ENCODE measurements around the gene ZNF14.
"Not testable (repeated sequence)": the region's sequence is repeated elsewhere in the genome, so short reads cannot be mapped to it uniquely, and the experiment has no call there.

The ZNF14 gene

GRCh38 chr19:19732579-19733501 is at the start of gene ZNF14:
ZNF14 (minus strand) TSS chr19:19733112; CDS start chr19:19732958, 154 bp downstream.
- DNase-seq, result peak; percentile 90

- DNase-seq, result not testable (repeated sequence)
Measured at GRCh38 chr19:19781791-19782190, 48.9 kb upstream of the ZNF14 start.

- DNase-seq, result no peak
Measured at GRCh38 chr19:19778666-19779065, 45.8 kb upstream of the ZNF14 start.

GRCh38 chr19:19777692-19778091 is 44.8 kb upstream of the ZNF14 start:
- DNase-seq, result no peak

GRCh38 chr19:19776206-19777008 is 43.5 kb upstream of the ZNF14 start:
- peak; percentile 91 for DNase-seq

GRCh38 chr19:19775891-19776205 is 42.9 kb upstream of the ZNF14 start:
- no peak for DNase-seq

GRCh38 chr19:19774354-19775033 is 41.6 kb upstream of the ZNF14 start:
- DNase-seq, result no peak

GRCh38 chr19:19771963-19772362 is 39.1 kb upstream of the ZNF14 start:
- not testable (repeated sequence) for DNase-seq

GRCh38 chr19:19769971-19770370 is 37.1 kb upstream of the ZNF14 start:
- DNase-seq, result not testable (repeated sequence)

- no peak for DNase-seq
Measured at GRCh38 chr19:19758164-19758563, 25.3 kb upstream of the ZNF14 start.

GRCh38 chr19:19752760-19753403 is 20.0 kb upstream of the ZNF14 start:
- no peak for DNase-seq

GRCh38 chr19:19751846-19752245 is 18.9 kb upstream of the ZNF14 start:
- DNase-seq, result no peak

GRCh38 chr19:19750842-19751790 is 18.2 kb upstream of the ZNF14 start:
- DNase-seq, result no peak

GRCh38 chr19:19749908-19750841 is 17.3 kb upstream of the ZNF14 start:
- DNase-seq, result no peak

GRCh38 chr19:19749117-19749907 is 16.4 kb upstream of the ZNF14 start:
- DNase-seq, result no peak

GRCh38 chr19:19748249-19748938 is 15.5 kb upstream of the ZNF14 start:
- DNase-seq, result no peak

- DNase-seq, result no peak
Measured at GRCh38 chr19:19747357-19748220, 14.7 kb upstream of the ZNF14 start.

All from stimulated activated CD4-positive, alpha-beta T cell treated with anti-CD3 and anti-CD28 coated beads, Interleukin-4, amount 100 ng/mL, for 1 hour (primary cell).